NCI-H146 treated with DMSO at 0.1 percent for 48 hours (cell line): Measurements from ENCODE around the gene ANKFN1.

Experiments
- DNase-seq: peaks from one replicate; lab custom pipeline; 2025; ENCODE audit not compliant: unreplicated experiment; lab: John Stamatoyannopoulos, UW

The ANKFN1 gene

DNA sequence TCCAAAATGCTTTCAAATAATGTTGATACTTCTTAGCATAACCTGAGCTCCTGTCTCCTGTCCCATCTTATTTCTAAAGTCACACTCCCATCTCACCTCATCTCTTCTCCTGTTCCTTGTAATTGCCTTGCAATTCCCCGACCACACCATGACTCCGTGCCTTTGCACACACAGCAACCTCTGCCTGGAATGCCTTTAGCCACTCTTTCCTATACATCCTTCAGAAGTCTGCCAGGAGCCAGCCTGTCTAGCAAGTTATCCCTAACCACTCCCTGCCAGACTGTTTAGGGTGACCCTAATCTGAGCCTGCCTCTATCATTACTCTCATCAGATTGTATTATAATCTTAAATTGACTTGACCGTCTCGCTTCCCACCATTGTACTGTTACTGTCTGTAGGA is 272.2 kb downstream of the ANKFN1 start:
- no peak for DNase-seq

DNA sequence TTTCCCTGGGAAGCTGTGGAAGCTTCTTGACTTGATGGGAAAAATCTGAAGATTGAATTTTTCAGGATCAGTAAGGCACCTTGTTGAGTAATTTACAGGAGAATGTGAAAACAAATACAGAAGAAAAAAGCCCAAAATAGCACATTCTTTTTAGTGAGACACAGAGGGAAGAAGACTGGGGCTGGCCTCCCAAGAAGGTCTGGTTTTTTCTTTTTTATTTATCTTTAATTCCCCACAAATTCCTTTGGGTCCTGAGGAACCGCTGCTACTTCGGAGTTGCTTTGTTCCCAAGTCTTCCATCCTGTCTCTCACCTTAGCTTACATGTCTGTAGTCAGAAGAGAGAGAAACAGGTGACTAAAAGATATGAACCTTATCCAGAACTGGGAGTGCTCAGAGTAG is 273.6 kb downstream of the ANKFN1 start:
- DNase-seq, result no peak

DNA sequence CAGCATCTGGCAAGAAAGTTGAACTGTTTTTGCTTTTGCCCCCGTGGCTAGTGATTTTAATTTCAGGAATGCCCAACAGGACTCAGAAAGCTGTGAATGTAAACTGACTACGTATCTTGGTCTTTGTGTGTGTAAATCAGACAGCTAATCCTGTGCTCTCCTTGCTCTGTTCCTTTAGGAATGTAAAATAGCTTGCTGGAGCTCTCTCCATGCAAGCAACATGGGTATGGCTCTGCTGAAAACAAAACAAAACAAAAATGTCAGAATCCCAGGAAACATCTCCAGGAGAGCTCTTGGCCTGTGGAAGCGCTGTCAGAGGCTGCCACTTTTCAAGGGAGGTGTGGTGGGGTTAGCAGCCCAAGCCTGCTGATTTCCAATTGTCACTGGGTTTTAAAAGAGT is 278.5 kb downstream of the ANKFN1 start:
- DNase-seq, result no peak

DNA sequence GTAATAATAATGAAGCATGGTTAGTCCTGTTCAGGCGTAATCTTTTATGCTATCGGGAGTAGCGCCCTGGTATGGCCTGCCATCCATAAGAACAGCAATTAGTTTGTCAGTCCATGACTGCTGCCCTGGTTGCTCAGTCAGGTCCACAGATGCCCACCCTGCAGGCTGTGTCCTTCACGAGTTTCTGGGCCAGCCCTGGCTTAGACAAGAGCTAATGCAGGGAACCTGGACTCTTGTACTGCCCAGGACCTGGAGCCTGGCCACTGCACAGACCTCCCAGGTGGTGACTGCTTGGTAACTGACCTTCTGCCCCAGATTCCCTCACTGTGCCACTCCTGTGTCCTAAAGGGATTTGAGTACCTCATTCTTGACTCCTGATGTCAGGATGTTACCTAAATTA is 279.2 kb downstream of the ANKFN1 start:
- DNase-seq, result no peak

DNA sequence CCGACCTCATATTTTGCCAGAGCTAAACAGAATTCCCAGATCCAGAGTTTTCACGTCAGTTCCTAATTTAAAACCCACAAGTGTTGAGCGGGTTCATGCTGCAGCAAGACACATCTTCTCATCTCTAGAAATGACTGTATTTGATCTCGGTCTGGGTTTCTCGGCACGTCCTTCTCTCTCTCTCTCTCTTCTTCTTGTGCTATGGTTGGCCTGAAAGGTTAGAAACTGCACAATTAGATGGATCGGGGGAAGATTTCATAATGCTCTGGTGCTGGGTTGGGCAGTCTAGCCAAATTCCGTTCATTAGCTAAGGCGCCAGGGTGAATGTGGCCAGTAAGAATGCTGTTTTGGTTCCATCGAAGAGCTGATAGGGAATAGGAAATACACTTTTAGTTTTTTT is 281.3 kb downstream of the ANKFN1 start:
- no peak for DNase-seq

- no peak for DNase-seq
Measured at GRCh38 chr17:56436142-56436541, 282.9 kb downstream of the ANKFN1 start.

GRCh38 chr17:56440419-56440818 is 287.1 kb downstream of the ANKFN1 start:
- no peak for DNase-seq

GRCh38 chr17:56441308-56441707 is 288.0 kb downstream of the ANKFN1 start:
- no peak for DNase-seq

DNA sequence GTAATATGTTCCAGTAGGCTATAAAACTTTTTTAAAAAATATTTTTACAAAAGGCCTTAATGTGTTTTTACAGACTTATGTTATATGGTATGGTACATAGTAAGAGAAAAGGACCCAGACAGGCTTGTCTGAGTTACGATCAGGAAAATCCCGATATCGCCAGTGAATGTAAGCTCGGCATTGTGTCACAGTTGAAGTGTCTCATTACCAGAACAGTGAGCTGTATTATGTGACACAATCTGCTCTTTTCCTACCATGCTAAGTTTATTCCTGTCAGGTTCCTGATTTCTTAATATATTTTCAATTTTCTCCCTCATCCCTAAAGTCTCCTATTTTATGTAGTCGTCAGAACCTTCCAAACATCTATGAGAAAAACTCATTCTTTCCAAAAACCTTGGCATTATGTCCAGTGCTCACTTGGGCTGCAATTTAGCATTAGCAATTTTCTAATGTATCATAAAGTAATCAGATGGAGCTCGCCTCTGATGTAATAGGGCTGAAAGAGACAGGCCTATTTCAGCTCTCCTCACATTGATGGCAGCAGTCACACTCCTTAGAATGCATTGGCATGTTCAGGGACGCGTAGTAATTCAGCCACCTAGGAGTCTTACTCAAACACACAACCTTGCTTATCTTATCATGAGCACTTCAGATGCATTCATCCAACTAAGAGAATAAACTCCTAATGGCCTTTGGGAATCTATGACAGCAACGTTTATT is 292.6 kb downstream of the ANKFN1 start:
- no peak for DNase-seq

DNA sequence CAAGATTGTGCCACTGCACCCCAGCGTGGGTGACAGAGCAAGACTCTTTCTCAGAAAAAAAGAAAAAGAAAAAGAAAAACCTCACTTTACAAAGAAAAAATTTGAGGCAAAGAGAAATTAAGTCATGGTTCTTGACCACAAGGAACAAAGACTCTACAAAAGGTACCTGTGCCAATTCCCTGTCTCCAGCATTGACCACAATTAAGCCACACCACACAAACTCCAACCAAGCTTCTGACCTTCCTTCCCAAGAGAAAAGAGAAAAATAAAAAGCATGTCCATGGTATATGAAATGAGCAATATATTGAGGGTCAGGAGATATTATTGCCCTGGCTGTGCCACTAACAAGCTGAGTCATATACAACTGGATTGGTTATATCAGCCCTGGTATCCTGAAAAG is 293.9 kb downstream of the ANKFN1 start:
- no peak for DNase-seq

DNA sequence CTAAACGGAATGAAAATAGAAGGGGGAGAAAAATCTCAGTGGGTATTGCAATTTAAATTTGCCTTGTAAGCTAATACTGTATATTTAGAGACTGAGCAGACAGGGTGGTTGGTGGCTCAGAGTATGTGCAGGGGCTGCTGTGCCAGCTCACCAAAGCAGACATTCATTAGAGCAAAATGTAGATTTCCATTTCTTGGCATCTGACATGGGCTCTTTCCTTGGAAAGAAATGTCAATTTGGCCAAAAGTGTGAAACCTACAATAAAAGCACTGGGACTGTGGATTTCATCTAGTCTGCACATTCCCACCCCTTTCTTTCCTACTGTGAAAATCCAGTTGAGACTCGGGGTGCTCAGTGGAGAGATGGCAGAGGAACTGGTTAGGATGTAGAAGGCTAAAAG is 295.1 kb downstream of the ANKFN1 start:
- DNase-seq, result no peak

GRCh38 chr17:56449176-56449575 is 295.9 kb downstream of the ANKFN1 start:
- DNase-seq, result no peak

- no peak for DNase-seq
Measured at GRCh38 chr17:56451629-56452028, 298.4 kb downstream of the ANKFN1 start.

DNA sequence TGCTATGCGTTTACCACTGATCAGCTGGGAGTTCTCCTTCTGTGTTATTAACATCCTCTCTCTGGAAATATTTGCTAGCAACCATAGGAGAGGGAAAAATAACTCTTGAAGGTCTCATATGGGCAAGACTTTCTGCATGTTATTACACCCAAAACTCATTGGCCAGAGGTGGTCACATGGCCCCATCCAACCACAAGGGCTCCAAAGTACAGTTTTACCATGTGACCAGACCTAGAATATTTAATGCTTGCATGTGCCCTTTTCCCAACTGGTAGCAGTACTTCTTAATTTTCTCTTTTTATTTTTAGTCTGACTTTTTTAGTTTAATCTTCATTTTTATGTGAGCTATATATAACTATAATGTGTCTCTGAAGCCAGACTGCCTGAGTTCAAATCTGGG is 299.2 kb downstream of the ANKFN1 start:
- DNase-seq, result no peak

- no peak for DNase-seq
Measured at GRCh38 chr17:56457501-56457900, 304.2 kb downstream of the ANKFN1 start.

DNA sequence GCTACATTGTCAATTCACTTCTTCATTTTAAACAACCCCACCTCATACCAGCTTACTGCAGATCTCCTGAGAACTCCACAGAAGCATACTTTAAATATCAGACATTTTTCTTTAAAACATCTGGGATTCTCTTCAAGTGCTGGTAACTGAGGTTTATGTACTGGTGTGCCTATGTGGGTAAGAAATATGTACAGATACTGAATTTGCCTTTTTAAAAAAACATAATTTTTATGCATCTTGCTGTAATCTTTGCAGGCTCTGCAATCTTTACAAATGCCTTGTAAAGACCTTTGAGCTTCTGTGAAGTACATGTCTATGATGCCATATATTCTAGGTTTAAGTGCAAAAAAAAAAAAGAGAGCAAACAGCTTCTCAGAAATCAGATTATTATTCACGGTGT is 312.6 kb downstream of the ANKFN1 start:
- DNase-seq, result no peak

DNA sequence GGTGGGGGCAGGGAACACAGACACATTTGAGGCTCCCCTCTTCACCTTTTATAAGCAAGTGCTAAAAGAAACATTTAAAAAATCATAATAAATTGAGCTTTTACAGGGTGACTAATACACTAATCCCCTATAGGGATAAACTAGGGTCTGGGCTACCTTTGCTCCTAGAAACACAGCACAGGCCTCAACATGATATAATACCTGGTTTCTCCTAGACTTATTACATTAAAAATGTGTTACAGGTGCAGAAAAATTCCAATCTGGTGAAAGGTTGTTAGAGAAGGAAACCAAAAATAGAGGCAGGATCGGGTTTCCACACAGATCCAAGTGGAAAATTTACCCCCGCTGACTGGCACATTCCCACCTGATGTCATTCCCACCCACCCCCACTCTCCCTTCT is 315.6 kb downstream of the ANKFN1 start:
- no peak for DNase-seq

GRCh38 chr17:56471696-56472095 is 318.4 kb downstream of the ANKFN1 start:
- DNase-seq, result no peak

DNA sequence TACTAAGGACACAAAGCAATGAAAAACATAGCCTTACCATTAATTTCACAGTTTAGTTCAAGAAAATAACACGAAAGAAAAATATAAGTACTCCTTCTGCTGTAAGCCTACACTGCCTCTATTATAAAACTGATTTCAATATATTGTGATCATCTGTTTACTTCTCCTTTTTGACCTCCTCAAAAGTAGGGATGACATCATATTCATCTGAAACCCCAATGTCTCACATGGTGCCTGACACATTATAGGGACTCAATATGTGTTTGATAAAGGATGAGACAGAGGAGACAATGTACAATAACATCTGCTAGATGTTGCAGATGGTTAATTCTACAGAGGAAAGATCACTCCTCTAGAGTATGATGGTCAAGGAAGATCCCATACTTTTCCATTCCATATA is 321.8 kb downstream of the ANKFN1 start:
- no peak for DNase-seq

DNA sequence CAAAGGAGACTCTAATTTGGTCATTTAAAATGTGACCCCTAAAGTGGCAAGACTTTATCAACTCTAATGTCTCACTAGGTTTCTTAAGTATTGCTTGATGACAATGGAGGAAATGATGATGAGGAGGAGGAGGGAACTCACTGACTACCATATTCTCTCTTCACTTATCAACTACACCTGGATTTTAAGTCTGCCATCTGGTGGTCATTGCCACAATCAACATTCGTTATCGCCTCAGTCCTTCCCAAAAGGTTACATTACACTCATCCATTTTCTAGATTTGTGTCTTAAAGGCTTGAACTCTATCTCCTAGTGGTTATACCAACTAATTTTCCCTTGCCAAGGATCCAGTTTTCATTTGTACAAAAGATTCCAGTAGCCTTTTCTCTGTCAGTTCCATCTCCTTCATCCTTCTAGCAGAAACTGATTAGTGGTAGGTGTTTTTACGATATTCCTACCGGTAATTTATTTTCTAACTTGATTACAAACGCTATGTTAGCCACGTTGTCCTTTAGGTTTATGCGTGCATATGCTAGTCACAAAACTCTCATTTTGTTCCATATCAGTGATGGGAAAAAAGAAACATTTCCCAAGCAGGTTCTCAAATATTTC is 325.7 kb downstream of the ANKFN1 start:
- no peak for DNase-seq

DNA sequence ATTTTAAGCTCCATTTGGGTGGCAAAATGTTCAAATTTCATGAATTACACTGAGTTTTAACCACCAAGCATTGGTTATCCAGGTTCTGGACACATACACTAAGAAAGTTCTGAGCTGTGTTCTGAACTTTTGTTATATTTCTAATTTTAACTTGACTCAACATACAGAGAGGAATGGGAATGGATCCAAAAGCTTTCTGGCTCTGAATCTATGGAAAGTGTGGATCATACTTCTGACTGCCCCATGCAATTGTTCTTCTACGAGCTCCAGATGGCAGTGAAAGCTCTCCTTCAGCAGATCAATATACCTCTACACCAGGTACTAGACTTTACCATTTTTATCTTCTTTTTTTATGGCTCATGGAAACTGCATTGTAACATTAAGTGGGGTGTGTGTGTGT is 327.2 kb downstream of the ANKFN1 start:
- no peak for DNase-seq

- no peak for DNase-seq
Measured at GRCh38 chr17:56481659-56482058, 328.4 kb downstream of the ANKFN1 start.

DNA sequence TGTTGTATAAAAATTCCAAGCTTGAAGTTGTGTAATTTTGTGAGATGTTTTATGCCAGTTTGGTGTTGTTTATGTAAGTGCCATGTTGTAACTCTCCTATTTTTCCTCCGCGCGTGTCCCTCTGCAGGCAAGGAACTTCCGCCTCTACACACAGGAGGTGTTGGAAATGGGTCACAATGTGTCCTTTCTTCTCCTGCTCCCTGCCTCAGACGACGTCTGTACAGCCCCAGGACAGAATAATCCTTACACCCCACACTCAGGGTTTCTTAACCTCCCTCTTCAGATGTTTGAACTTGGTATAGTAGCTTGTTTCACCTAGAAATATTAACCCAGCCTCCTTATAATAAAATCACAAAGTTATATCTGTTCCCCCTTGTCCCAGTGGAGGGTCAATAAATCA is 329.0 kb downstream of the ANKFN1 start:
- no peak for DNase-seq
